NCI-H82 treated with DMSO at 0.1 percent for 48 hours (cell line): ENCODE results near the gene FDPS.

Source experiments
- DNase-seq: peaks from one replicate; lab custom pipeline; 2025; ENCODE audit not compliant: unreplicated experiment; lab: John Stamatoyannopoulos, UW

FDPS gene

GRCh38 chr1:155308493-155309422 lies at the start of gene FDPS:
Gene FDPS (plus strand): TSS chr1:155308866. CDS start chr1:155309790, 924 bp downstream.
- DNase-seq, result peak; percentile 99

- DNase-seq, result no peak
Observed at GRCh38 chr1:155260276-155260675, 48.4 kb upstream of the FDPS start.

DNA sequence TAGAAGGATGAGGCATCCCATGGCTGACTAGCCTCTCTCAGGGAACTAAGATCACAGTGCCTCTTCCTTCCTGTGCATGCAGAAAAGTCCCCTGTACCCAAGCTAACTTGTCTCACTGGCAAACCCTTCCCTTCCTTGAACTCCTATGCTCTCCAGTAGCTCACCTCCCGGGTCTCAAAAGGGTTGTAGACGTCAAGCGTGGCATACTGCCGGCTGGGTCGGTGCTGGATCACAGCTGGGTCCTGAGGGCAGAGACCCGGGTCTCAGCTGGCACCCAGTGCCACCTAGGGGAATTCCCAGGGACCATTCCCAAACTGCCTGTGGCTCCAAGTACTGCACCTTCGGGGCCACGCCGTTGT lies 47.2 kb upstream of the FDPS start:
- DNase-seq, result no peak

GRCh38 chr1:155261852-155262673 lies 46.6 kb upstream of the FDPS start, which contains the start of gene SCAMP3:
Gene SCAMP3 (minus strand): TSS chr1:155262360. CDS start chr1:155262151, 209 bp downstream.
- DNase-seq, result peak; percentile 99

- no peak for DNase-seq
Observed at GRCh38 chr1:155263067-155263466, 45.6 kb upstream of the FDPS start.

- DNase-seq, result no peak
Observed at GRCh38 chr1:155266553-155266952, 42.1 kb upstream of the FDPS start.

GRCh38 chr1:155267373-155267772 lies 41.3 kb upstream of the FDPS start:
- DNase-seq, result no peak

DNA sequence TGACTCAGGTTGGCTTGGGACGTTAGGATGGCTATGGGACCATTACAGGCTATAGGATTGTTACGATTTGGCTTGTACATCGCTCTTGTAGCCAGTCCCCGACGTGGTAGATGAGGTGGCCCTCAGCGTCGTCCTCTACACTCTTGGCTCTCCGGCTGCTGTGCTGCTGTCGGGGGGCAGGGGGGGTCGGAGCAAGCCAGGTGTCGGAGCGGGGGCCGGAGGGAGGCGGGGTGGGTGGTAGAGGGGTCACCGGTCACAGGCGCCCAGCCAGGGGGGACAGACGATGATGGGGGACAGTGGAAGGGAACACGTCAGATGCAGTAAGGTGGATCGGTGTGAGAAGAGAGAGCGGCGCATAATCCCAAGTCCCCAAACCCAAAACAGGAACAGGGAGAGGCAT lies 40.0 kb upstream of the FDPS start:
- no peak for DNase-seq

DNA sequence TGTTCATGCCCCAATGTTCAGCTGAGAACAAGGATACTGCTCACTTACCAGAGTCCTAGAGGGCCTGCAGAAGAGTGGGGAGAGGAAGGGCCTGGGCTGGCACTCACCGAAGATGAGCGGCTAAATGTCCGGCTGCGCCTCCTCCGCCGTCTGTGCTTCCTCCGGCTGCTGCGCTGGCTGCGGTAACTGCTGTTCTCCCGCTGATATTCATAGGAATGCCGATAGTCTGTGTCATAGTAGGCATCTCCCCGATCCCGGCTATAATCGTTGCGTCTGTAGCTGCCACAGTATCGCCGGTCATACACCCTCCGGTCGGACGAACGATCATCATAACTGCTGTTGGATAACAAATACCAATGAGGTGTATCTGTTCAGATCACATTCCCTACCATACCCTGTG lies 39.3 kb upstream of the FDPS start:
- no peak for DNase-seq

DNA sequence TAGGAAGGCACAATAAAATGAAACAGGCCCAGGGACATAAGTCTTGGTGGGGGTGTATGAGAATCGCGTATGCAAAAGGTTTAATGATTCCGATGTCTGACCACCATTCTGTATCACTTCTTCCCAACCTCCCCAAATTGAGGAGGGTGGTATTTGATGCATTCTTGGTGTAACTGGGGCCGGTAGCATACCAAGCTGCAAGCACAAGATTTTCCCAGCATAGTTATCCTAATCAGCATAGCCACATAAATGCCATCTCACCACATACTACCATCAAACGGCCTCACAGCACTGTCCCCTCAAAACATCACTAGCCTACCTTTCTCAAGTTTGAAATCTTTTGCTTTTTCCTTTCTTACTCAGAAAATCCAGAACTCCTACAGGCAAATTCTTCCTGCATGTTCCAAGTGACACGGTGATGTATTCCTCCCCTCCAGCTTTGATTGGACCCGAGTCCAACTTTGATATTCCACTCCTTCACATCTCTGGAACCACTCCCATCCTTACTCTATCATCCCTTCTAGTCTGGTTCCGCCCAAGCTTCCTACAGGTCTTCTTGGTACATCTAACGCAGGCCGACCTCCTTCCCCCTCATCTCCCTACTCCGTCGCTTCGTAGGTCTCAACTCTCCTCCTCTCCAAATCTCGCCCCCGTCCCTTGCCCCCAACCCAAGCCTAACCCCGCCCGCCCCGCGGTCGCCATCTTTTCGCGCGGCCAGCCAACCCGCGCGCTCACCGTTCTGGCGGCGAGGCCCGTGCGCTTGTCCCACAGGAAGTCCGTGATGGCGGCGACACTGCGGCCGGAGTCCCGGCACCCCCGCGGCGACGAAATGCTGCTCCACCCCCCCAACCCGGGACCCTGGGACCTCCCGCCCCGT lies 36.0 kb upstream of the FDPS start:
- peak; percentile 26 for DNase-seq

DNA sequence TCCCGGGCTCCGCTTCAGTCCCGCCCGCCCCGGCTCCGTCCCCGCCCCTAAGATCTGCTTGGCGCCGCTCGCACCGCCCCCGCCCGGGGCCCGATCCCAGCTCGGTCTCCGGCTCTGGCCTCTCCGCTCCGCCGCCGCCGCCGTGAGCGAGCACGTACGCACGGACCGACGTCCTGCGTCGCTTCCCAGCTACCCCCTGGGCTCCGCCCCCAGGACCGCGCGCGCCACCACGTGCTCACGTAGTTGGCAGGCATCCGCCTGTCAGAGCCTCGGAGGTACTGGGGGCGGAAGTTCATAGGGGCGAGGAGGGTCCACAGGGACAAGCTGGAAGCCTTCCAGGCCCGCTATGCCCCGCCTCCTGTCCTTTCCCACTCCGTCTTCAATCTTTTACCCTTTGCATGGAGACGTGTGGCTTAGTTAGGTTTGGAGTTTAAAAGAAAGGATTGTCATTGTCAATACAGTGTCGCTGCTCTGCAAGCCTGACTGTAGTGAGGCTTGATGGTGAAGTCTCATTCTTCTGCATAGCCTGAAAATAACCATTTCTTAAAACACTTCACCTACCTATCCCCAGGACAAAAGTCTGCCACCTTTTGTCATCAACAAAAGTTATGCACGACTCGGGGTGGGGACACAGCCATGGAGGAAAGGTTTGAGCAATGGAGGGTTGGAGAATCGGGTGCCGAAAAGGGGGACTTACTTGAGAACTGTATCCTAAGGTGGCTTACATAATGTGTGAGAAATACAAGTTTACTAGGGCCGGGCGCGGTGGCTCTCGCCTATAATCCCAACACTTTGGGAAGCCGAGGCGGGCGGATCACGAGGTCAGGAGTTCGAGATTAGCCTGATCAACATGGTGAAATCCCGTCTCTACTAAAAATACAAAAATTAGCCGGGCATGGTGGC lies 35.1 kb upstream of the FDPS start, which contains the start of gene CLK2:
Gene CLK2 (minus strand): TSS at position 162 of the 903 bp plus-strand sequence. CDS start 2,527 bp downstream, outside the sequence.
- DNase-seq, result peak; percentile 98

DNA sequence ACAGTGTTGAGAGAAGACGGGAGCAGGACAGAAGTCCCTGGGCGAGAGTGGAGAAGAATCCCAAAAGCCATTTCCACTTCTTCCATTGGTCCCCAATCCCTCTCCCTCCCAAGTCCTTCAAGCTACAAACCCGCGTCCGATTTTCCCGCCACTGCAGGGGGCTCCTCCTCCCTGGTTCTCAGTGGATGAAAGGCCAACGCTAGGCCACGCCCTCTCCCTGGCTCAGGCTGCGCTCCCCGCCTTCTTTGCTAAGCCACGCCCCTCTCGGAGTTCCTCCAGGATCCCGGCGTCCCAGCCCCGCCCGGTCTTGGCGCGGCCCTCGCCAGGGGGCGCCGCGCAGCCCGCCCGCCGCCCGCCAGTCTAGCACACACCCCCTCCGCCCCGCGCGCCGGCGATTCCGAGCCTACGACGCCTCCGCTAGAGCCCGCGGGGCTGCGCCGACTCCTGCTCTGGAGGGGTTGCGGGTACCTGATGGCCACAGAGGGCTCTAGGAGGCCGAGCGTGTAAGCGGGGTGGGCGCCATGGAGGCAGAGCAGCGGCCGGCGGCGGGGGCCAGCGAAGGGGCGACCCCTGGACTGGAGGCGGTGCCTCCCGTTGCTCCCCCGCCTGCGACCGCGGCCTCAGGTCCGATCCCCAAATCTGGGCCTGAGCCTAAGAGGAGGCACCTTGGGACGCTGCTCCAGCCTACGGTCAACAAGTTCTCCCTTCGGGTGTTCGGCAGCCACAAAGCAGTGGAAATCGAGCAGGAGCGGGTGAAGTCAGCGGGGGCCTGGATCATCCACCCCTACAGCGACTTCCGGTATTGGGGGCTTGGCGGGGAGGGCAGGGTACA lies 31.4 kb upstream of the FDPS start, which contains the start of gene HCN3:
Gene HCN3 (plus strand): TSS at position 394 of the 832 bp plus-strand sequence. CDS start 128 bp downstream, at position 522.
- peak; percentile 98 for DNase-seq

GRCh38 chr1:155277902-155278688 lies 30.6 kb upstream of the FDPS start:
- DNase-seq, result peak; percentile 51

- DNase-seq, result no peak
Observed at GRCh38 chr1:155278689-155279160, 29.9 kb upstream of the FDPS start.

DNA sequence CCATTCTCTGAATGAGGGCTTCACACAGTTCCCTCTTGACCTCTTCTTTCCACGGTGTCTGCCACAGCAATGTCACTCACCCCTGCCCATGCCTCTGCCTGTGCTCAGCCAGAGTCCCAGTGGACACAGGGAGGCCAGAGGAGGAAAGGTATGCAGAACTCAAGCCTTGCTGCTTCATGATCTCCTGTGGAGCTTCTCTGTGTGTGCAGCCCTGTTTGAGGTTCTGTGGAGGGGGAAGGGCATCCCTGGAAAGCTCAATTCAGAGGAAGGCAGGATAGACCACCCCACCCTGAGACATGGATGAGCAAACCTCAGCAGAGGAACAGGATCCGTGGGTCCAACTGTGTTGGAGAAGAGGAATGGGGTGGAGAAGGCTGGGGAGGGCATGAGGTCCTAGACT lies 29.4 kb upstream of the FDPS start:
- no peak for DNase-seq

DNA sequence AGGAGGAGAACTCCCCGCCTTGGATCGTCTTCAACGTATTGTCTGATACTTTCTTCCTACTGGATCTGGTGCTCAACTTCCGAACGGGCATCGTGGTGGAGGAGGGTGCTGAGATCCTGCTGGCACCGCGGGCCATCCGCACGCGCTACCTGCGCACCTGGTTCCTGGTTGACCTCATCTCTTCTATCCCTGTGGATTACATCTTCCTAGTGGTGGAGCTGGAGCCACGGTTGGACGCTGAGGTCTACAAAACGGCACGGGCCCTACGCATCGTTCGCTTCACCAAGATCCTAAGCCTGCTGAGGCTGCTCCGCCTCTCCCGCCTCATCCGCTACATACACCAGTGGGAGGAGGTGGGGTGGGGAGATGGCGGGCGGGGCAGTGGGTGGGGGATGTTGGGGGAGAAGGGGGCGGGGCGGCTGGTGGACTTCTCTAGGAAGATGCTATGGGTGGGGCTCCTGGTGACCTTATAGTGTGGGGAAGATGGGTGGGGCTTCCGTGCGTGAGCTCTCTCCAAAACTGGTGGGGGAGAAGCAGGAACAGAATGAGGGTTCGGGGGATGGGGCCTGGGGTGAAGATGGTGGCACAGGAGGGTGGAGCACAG lies 26.1 kb upstream of the FDPS start:
- no peak for DNase-seq

GRCh38 chr1:155284476-155284875 lies 24.2 kb upstream of the FDPS start:
- no peak for DNase-seq
